Fibroblast of the aortic adventitia (primary cell): ENCODE data around the gene CEP70. TPM values are rescaled to one million over a fixed set of nuclear protein-coding genes. Genes with fewer than 3 reads are reported as not detected.
"Not testable (repeated sequence)": the region's sequence is repeated elsewhere in the genome, so short reads cannot be mapped to it uniquely, and the experiment has no call there.

Source experiments
- DNase-seq: peaks from one replicate; pipeline ENCODE4 v3.0.0-alpha.2; 2010; ENCODE audit warnings: low read depth
- H3K4me3 ChIP-seq: 2 replicates; pipeline ENCODE4 v1.5.1; 2011; ENCODE audit warnings: low read depth, mild to moderate bottlenecking, control low read depth, low read length, moderate library complexity
- total RNA-seq: library from RNA; depleted of rRNA; stranded (reverse); fragments of >200 nt; gene quantifications from 2 replicates; pipeline ENCODE4 v1.2.3, GENCODE V29; 2012; ENCODE audit warnings: low replicate concordance
- TF ChIP-seq, protein P1 (sequence below): IDR thresholded peaks from 2 replicates; pipeline ENCODE4 v1.5.1; 2011; ENCODE audit warnings: mild to moderate bottlenecking, low read length, control low read depth, inconsistent platforms; ENCODE audit not compliant: insufficient read depth

The CEP70 gene
- total RNA-seq, 1 donor: 14.6 TPM

DNA sequence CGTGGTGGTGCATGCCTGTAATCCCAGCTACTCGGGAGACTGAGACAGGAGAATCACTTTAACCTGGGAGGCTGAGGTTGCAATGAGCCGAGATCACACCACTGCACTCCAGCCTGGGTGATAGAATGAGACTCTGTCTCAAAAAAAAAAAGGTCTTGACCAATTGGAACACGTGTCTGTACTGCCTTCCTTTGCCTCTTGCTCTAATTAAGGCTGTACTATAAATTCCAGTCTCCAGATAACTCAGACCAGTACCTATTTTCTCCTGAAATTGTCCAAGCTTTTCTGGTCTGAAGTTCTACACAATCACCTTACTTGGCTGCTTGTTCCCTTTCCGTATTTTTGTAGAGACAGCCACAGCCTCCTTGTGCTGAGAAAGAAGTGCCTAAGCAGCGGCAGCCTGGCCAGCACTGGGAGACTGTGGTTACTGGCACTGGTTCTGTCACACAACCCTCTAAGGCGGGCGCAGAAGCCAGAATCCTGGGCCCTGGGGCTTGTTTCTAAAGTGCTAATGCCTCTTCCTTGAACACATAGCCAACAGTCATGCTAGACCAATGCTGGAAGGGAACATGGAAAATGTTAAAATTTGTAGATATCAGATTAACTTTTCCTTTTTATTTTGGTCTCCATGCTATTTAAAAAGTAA lies 6.2 kb upstream of the CEP70 start:
- TF ChIP-seq, protein P1, sequence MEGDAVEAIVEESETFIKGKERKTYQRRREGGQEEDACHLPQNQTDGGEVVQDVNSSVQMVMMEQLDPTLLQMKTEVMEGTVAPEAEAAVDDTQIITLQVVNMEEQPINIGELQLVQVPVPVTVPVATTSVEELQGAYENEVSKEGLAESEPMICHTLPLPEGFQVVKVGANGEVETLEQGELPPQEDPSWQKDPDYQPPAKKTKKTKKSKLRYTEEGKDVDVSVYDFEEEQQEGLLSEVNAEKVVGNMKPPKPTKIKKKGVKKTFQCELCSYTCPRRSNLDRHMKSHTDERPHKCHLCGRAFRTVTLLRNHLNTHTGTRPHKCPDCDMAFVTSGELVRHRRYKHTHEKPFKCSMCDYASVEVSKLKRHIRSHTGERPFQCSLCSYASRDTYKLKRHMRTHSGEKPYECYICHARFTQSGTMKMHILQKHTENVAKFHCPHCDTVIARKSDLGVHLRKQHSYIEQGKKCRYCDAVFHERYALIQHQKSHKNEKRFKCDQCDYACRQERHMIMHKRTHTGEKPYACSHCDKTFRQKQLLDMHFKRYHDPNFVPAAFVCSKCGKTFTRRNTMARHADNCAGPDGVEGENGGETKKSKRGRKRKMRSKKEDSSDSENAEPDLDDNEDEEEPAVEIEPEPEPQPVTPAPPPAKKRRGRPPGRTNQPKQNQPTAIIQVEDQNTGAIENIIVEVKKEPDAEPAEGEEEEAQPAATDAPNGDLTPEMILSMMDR: no peak
- H3K4me3 ChIP-seq: no peak overlapping the region
- DNase-seq: peak; percentile 7

DNA sequence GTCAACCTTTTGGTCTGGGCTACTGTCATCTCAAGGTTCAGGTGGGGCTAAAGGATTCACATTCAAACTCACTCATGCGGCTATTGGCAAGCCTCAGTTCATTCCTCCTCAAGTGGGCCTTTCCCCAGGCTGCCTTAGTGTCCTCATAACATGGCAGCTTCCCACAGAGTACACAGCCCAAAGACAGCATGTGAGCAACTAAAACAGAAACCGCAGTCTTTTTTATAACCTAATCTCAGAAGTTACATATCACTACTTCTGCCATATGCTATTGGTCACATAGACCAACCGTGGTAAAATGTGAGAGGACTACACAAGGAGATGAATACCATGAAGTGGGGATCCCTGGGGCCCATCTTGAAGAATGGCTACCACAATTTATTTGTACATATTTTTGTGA lies 4.5 kb upstream of the CEP70 start:
- TF ChIP-seq, protein P1: no peak
- H3K4me3 ChIP-seq: no peak overlapping the region
- no peak for DNase-seq

DNA sequence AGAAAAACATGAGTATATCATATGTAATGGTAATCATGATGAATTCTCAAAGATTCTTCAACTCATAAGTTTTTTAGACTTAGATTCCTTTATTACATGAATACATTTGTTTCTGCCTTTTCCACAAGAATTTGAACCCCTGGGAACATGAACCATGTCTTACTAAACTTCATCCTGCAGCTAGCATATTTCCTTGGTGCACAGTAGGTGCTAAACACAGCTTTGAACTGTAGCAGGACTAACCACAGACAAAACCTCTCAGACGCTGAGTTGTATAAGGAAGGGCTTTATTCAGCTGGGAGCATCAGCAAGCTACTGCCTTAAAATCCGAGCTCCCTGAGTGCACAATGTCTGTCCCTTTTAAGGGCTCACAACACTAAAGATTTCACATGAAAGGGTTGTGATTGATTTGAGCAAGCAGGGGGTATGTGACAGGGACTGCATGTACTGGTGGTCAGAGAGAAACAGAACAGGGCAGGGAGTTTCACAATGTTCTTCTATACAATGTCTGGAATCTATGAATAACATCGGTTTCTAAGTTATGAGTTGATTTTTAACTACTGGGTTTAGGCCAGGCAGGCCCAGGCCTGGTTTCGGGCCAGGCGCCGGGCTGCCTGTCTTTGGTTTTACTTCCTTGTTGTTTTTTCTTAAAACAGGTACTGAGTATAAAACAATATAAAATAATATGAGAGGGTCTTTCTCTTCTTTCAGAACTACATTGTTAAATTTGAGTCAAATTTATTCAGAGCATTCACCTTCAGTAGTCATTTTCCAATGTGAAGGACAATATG lies 3.3 kb upstream of the CEP70 start:
- H3K4me3 ChIP-seq, DNase-seq: not testable (repeated sequence)

DNA sequence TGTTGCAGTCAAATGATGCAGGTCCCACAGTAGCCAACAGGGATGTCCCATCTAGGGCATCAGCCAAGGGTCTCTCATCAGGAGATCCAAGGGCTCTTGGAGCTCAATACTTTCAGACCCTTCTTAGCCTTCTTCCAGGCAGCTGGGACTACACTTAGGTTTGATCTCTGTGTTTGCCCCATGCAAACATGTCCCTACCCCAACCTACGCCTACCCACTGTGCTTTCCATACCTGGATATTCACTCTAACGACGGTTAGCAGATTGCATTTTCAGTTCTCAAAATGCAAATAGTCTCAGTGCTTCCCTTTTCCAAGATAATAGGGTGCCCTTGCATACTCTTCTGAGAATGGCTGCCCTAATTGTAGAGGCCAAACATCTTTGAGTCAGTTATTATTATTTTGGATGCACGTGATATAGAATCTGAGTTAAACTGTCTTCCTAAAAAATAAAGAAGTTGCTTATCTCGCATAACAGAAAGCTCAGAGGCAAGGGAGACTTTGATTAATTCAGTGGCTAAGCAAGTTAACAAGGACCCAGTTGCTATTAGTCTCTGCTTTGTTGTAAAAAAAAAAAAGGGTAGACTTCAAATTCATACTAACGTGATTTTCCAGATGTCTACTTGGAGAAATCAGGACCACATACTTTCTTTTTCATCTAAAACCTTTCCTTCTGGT lies 1.0 kb upstream of the CEP70 start:
- TF ChIP-seq, protein P1: no peak
- DNase-seq: no peak
- no peak overlapping the region for H3K4me3 ChIP-seq

DNA sequence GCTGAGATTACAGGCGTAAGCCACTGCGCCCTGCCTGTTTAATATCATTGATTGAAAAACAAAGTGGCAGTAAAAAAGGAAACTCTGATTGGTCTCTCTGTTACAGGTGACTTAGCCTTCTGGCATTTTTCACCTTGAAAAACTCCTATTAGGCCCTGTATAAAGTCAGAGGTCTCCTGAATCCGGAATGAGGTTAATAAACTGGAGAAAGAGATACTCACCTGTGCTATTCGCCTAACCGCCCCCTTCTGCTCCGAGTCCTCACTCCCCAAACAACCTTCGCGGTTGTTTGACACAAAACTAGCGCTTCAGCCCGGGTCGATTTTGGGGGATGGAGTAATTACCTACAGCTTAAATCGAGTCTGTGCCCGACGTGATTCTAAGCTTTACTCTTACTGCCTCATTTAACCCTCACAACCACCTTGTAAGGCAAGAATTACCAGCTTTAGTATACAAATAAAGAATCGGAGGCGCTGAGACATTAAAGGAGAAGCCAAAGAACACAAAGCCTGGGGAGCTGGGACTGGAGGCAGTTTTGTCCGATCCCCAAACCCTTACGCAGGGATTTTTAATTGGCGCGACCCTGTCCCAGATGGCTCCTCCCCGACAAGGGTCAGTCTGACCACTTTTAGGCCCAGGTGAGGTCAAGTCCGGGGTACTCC lies 441 bp downstream of the CEP70 start:
- TF ChIP-seq, protein P1: no peak
- DNase-seq: no peak
- peak overlapping the region; percentile 93 for H3K4me3 ChIP-seq

DNA sequence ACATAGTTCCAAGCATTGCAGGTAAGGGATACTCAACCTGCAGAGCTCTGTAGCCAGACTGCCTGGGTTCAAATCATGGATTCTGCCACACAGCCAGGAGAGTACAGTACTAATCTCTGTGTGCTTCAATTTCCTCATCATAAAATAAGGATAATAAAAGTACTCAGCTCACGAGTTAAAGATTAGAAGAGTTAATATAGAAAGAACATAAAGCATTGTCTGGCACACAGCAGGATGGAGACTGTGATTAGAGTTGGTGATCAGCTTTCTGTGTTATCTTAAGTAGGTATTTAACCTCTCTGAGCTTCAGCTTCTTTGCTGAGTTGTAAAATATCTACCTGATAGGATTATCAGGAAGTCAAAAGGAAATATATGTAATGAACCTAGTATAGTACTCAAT lies 2.7 kb downstream of the CEP70 start:
- DNase-seq: no peak
- TF ChIP-seq, protein P1: no peak
- no peak overlapping the region for H3K4me3 ChIP-seq

DNA sequence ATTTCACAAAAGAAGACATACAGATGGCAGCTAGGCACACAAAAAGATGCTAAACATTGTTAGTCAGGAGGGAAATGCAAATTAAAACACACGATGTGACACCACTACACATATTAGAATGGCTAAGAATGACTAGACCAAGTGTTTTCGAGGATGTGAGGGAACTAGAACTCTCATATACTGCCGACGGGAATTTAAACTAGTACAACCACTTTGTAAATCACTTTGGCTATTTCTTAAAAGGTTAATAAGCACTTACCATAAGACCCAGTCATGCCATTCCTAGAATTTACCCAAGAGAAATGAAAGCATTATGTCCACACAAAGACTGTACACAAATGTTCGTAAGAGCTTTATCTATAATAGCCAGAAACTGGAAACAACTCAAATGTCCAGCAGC lies 5.6 kb downstream of the CEP70 start:
- no peak overlapping the region for H3K4me3 ChIP-seq
- DNase-seq: no peak
- TF ChIP-seq, protein P1: no peak
